Measurements from ENCODE around the gene TMEM53.

Gene TMEM53

GRCh38 chr1:44696789-44697345, 22.6 kb upstream of the TMEM53 start:
- DNase-seq: peak; percentile 58 to 65

GRCh38 chr1:44696101-44696500, 21.8 kb upstream of the TMEM53 start:
- DNase-seq: no peak

- no peak for DNase-seq
These were observed 21.4 kb upstream of the TMEM53 start for GRCh38 chr1:44695671-44696070.

- DNase-seq: no peak
These were observed 20.7 kb upstream of the TMEM53 start for GRCh38 chr1:44694863-44695478.

- DNase-seq: no peak
These were observed 19.6 kb upstream of the TMEM53 start for GRCh38 chr1:44693900-44694299.

- DNase-seq: peak in 1 of 2 experiments; percentile 10
These were observed 18.9 kb upstream of the TMEM53 start for GRCh38 chr1:44693159-44693558.

GRCh38 chr1:44689447-44689765, 15.1 kb upstream of the TMEM53 start:
- DNase-seq: no peak

GRCh38 chr1:44688760-44689446, 14.6 kb upstream of the TMEM53 start:
- no peak for DNase-seq

GRCh38 chr1:44685881-44686280, 11.6 kb upstream of the TMEM53 start:
- no peak for DNase-seq

GRCh38 chr1:44685218-44685617, 10.9 kb upstream of the TMEM53 start:
- DNase-seq: no peak

GRCh38 chr1:44684525-44684924, 10.2 kb upstream of the TMEM53 start:
- peak; percentile 71 to 79 for DNase-seq

- DNase-seq: no peak
These were observed 8.6 kb upstream of the TMEM53 start for GRCh38 chr1:44682883-44683265.

- DNase-seq: no peak
These were observed 7.9 kb upstream of the TMEM53 start for GRCh38 chr1:44681905-44682882.

- no peak for DNase-seq
These were observed 5.2 kb upstream of the TMEM53 start for GRCh38 chr1:44679468-44679867.

GRCh38 chr1:44678626-44679025, 4.3 kb upstream of the TMEM53 start:
- DNase-seq: no peak

GRCh38 chr1:44678120-44678519, 3.8 kb upstream of the TMEM53 start:
- no peak for DNase-seq

- DNase-seq: peak; percentile 70 to 71
These were observed 3.0 kb upstream of the TMEM53 start for GRCh38 chr1:44677201-44677766.

- peak; percentile 93 to 95 for DNase-seq
These were observed 2.4 kb upstream of the TMEM53 start for GRCh38 chr1:44676484-44677200.

GRCh38 chr1:44675186-44675585, 905 bp upstream of the TMEM53 start:
- DNase-seq: no peak

GRCh38 chr1:44673675-44674112, 587 bp downstream of the TMEM53 start:
- no peak for DNase-seq

GRCh38 chr1:44672961-44673674, 1.2 kb downstream of the TMEM53 start:
- no peak for DNase-seq
